ENCODE data around the gene RILPL2. TPM values are rescaled to one million over a fixed set of nuclear protein-coding genes. Genes with fewer than 3 reads are reported as not detected.
"Not testable (repeated sequence)": the region's sequence is repeated elsewhere in the genome, so short reads cannot be mapped to it uniquely, and the experiment has no call there.

The RILPL2 gene
- total RNA-seq, 1 experiment from 2014 or later = 1.1 TPM

GRCh38 chr12:123431951-123432817 lies 4.3 kb downstream of the RILPL2 start:
- POLR2A ChIA-PET = not testable (repeated sequence)

GRCh38 chr12:123429101-123429500 lies 7.4 kb downstream of the RILPL2 start:
- ATAC-seq; H3K9me3 Mint-ChIP-seq; H3K27ac Mint-ChIP-seq; POLR2A ChIA-PET; CTCF ChIA-PET; H3K4me1 Mint-ChIP-seq; H3K27me3 Mint-ChIP-seq (ENCODE audit: low read depth); DNase-seq (ENCODE audit: low spot score); H3K36me3 Mint-ChIP-seq; H3K4me3 Mint-ChIP-seq: not testable (repeated sequence)
- peak; percentile 34; the same call in 1 of the 2 replicates for TF ChIP-seq ZNF121 (CRISPR knock-in tag; IDR thresholded peaks at IDR 0.05)

More at GRCh38 chr12:123431951-123432817, 4.3 kb downstream of the RILPL2 start:
- DNase-seq (ENCODE audit: low spot score); H3K4me1 Mint-ChIP-seq; ATAC-seq; H3K27ac Mint-ChIP-seq; H3K4me3 Mint-ChIP-seq; H3K36me3 Mint-ChIP-seq; H3K9me3 Mint-ChIP-seq; CTCF ChIA-PET: not testable (repeated sequence)
- peaks cover 29% of the 10 kb centered on the region for H3K27me3 Mint-ChIP-seq (ENCODE audit: low read depth)

GRCh38 chr12:123428591-123428990 lies 7.9 kb downstream of the RILPL2 start:
- POLR2A ChIA-PET = no interaction called here
- ATAC-seq = no peak
- TF ChIP-seq NR2C2 (CRISPR knock-in tag; IDR thresholded peaks at IDR 0.05) = no peak
- no peak for TF ChIP-seq ATF6 (CRISPR knock-in tag; IDR thresholded peaks at IDR 0.05)
- no peak for TF ChIP-seq E2F4 (CRISPR knock-in tag; IDR thresholded peaks at IDR 0.05; ENCODE audit: borderline replicate concordance, low read depth)
- no peak for TF ChIP-seq E2F1 (CRISPR knock-in tag; IDR thresholded peaks at IDR 0.05)
- TF ChIP-seq USF1 (CRISPR knock-in tag; IDR thresholded peaks at IDR 0.05) = no peak
- no peak for TF ChIP-seq ZMAT4 (CRISPR knock-in tag; IDR thresholded peaks at IDR 0.05)
- no peak for TF ChIP-seq NR3C1 (CRISPR knock-in tag; conservative IDR thresholded peaks at IDR 0.05; ENCODE audit: low read depth)
- TF ChIP-seq ARID4B (CRISPR knock-in tag; IDR thresholded peaks at IDR 0.05; ENCODE audit: borderline replicate concordance) = no peak
- TF ChIP-seq ZBTB21 (CRISPR knock-in tag; IDR thresholded peaks at IDR 0.05; ENCODE audit: borderline replicate concordance) = no peak
- no peak for TF ChIP-seq MLX (CRISPR knock-in tag; IDR thresholded peaks at IDR 0.05)
- no peak for TF ChIP-seq E2F5 (CRISPR knock-in tag; IDR thresholded peaks at IDR 0.05)
- TF ChIP-seq ZNF425 (CRISPR knock-in tag; conservative IDR thresholded peaks at IDR 0.05) = no peak
- TF ChIP-seq ELF4 (CRISPR knock-in tag; IDR thresholded peaks at IDR 0.05; ENCODE audit: low read depth) = no peak

More at GRCh38 chr12:123428591-123428990, 7.9 kb downstream of the RILPL2 start:
- CTCF ChIA-PET = no interaction called here
- no peaks in the 10 kb centered on the region for H3K4me1 Mint-ChIP-seq
- no peak overlapping the region for H3K4me3 Mint-ChIP-seq
- H3K9me3 Mint-ChIP-seq = peaks cover 5% of the 10 kb centered on the region
- no peak for DNase-seq (ENCODE audit: low spot score)
- H3K36me3 Mint-ChIP-seq = 0 out of 2 replicates have a peak, but pooled peaks cover 2% of the 10 kb centered on the region
- no peak overlapping the region for H3K27ac Mint-ChIP-seq
- H3K27me3 Mint-ChIP-seq (ENCODE audit: low read depth) = no peaks in the 10 kb centered on the region; the same call in 1 of the 2 replicates
